MM.1S (cell line): Measurements from ENCODE around the gene REEP1.

Experiments
- DNase-seq: peaks from one replicate; pipeline ENCODE4 v3.0.0-alpha.2; 2015
- H2AFZ ChIP-seq: fragments of 300-600 bp; sonication (generic); 2 replicates; pipeline ENCODE4 v1.6.0; 2016; ENCODE audit warnings: antibody characterized with exemption, low read length
- H3F3A ChIP-seq: fragments of 300-600 bp; sonication (generic); 2 replicates; pipeline ENCODE4 v1.6.1; 2016; ENCODE audit warnings: mild to moderate bottlenecking, antibody characterized with exemption, low read length, moderate library complexity, mixed read lengths; ENCODE audit not compliant: insufficient read depth
- H3K27ac ChIP-seq: fragments of 300-600 bp; sonication (generic); 2 replicates; pipeline ENCODE4 v1.5.1; 2016; ENCODE audit warnings: mild to moderate bottlenecking, low read length
- H3K27me3 ChIP-seq: fragments of 300-600 bp; sonication (generic); replicated peaks from 2 replicates; pipeline ENCODE4 v1.6.0; 2016; ENCODE audit warnings: low read length; ENCODE audit not compliant: insufficient read depth
- H3K36me3 ChIP-seq: fragments of 300-600 bp; sonication (generic); replicated peaks from 2 replicates; pipeline ENCODE4 v1.6.1; 2016; ENCODE audit warnings: mild to moderate bottlenecking, low read length, mixed read lengths; ENCODE audit not compliant: insufficient read depth
- H3K4me1 ChIP-seq: fragments of 300-600 bp; sonication (generic); 2 replicates; pipeline ENCODE4 v1.6.1; 2016; ENCODE audit warnings: low read length, mixed read lengths
- H3K4me2 ChIP-seq: fragments of 300-600 bp; sonication (generic); 2 replicates; pipeline ENCODE4 v1.6.0; 2016; ENCODE audit warnings: low read depth, low read length
- H3K4me3 ChIP-seq: fragments of 300-600 bp; sonication (generic); 2 replicates; pipeline ENCODE4 v1.5.1; 2016; ENCODE audit warnings: low read length, mixed read lengths
- H3K79me2 ChIP-seq: fragments of 300-600 bp; sonication (generic); 2 replicates; pipeline ENCODE4 v1.6.1; 2016; ENCODE audit warnings: mixed run types, low read length, mixed read lengths
- H3K9ac ChIP-seq: fragments of 300-600 bp; sonication (generic); 2 replicates; pipeline ENCODE4 v1.6.1; 2016; ENCODE audit warnings: low read length, mixed read lengths
- H3K9me2 ChIP-seq: fragments of 300-600 bp; sonication (generic); replicated peaks from 2 replicates; pipeline ENCODE4 v1.6.1; 2016; ENCODE audit warnings: mild to moderate bottlenecking, low read length, mixed read lengths; ENCODE audit not compliant: insufficient read depth
- H3K9me3 ChIP-seq: fragments of 300-600 bp; sonication (generic); replicated peaks from 2 replicates; pipeline ENCODE4 v1.6.1; 2016; ENCODE audit warnings: mild to moderate bottlenecking, low read length, mixed read lengths; ENCODE audit not compliant: insufficient read depth
- H4K20me1 ChIP-seq: fragments of 300-600 bp; sonication (generic); 2 replicates; pipeline ENCODE4 v1.6.1; 2016; ENCODE audit warnings: mild to moderate bottlenecking, low read length, moderate library complexity, mixed read lengths; ENCODE audit not compliant: insufficient read depth
- CTCF ChIP-seq: fragments of 300-600 bp; sonication (generic); IDR thresholded peaks from 2 replicates; pipeline ENCODE4 v1.5.1; 2016; ENCODE audit warnings: antibody characterized with exemption, low read length, mixed read lengths
- EZH2 ChIP-seq: fragments of 300-600 bp; sonication (generic); optimal IDR thresholded peaks from 2 replicates; pipeline ENCODE3; 2017; ENCODE audit warnings: low read depth, mild to moderate bottlenecking, antibody characterized with exemption, low read length, mixed read lengths
- EZH2phosphoT487 ChIP-seq: fragments of 300-600 bp; sonication (generic); IDR thresholded peaks from 2 replicates; pipeline ENCODE4 v1.6.1; 2018; ENCODE audit warnings: antibody characterized with exemption, low read length

REEP1 gene

GRCh38 chr2:86333378-86333777, 4.0 kb downstream of the REEP1 start:
- DNase-seq: no peak
- H2AFZ ChIP-seq: no peak overlapping the region
- no peaks in the 10 kb centered on the region for H3K9me3 ChIP-seq
- no peaks in the 10 kb centered on the region for H4K20me1 ChIP-seq
- peaks cover 5% of the 10 kb centered on the region; the same call in 1 of the 2 replicates for H3K4me1 ChIP-seq
- no peaks in the 10 kb centered on the region for H3K36me3 ChIP-seq
- H3K79me2 ChIP-seq: peaks cover 26% of the 10 kb centered on the region
- H3K9me2 ChIP-seq: no peaks in the 10 kb centered on the region
- TF ChIP-seq EZH2phosphoT487 (no peak), EZH2 (no peak), CTCF (no peak)
- no peak overlapping the region for H3K27ac ChIP-seq
- peaks cover 5% of the 10 kb centered on the region; the same call in 1 of the 2 replicates for H3F3A ChIP-seq
- no peak overlapping the region for H3K4me2 ChIP-seq
- H3K9ac ChIP-seq: no peak overlapping the region
- H3K27me3 ChIP-seq: no peaks in the 10 kb centered on the region
- no peak overlapping the region for H3K4me3 ChIP-seq

- H3K4me1 ChIP-seq: peaks cover 5% of the 10 kb centered on the region; the same call in 1 of the 2 replicates
- peaks cover 26% of the 10 kb centered on the region for H3K79me2 ChIP-seq
- no peaks in the 10 kb centered on the region for H3K27me3 ChIP-seq
- no peaks in the 10 kb centered on the region for H4K20me1 ChIP-seq
- H2AFZ ChIP-seq: no peak overlapping the region
- H3K27ac ChIP-seq: no peak overlapping the region
- no peaks in the 10 kb centered on the region for H3K36me3 ChIP-seq
- H3K9ac ChIP-seq: no peak overlapping the region
- no peaks in the 10 kb centered on the region for H3K9me3 ChIP-seq
- H3K4me3 ChIP-seq: no peak overlapping the region
- TF ChIP-seq EZH2phosphoT487: no peak
- no peak for TF ChIP-seq CTCF
- no peak for TF ChIP-seq EZH2
- peaks cover under 1% of the 10 kb centered on the region; the same call in 1 of the 2 replicates for H3F3A ChIP-seq
- no peak for DNase-seq
- no peak overlapping the region for H3K4me2 ChIP-seq
- H3K9me2 ChIP-seq: no peaks in the 10 kb centered on the region
Observed at GRCh38 chr2:86332654-86333053, 4.8 kb downstream of the REEP1 start.

GRCh38 chr2:86331384-86331783, 6.0 kb downstream of the REEP1 start:
- no peak overlapping the region for H3K27ac ChIP-seq
- no peak for TF ChIP-seq EZH2
- no peak for TF ChIP-seq EZH2phosphoT487
- no peak for TF ChIP-seq CTCF
- no peak for DNase-seq
- no peak overlapping the region for H3K4me3 ChIP-seq
- H3K9me3 ChIP-seq: no peaks in the 10 kb centered on the region
- no peak overlapping the region for H3K9ac ChIP-seq
- no peaks in the 10 kb centered on the region for H3K27me3 ChIP-seq
- H3K4me1 ChIP-seq: peaks cover 5% of the 10 kb centered on the region; the same call in 1 of the 2 replicates
- H3K79me2 ChIP-seq: peaks cover 21% of the 10 kb centered on the region
- no peaks in the 10 kb centered on the region for H4K20me1 ChIP-seq
- no peaks in the 10 kb centered on the region for H3K9me2 ChIP-seq
- H3K4me2 ChIP-seq: no peak overlapping the region
- no peaks in the 10 kb centered on the region for H3K36me3 ChIP-seq
- H2AFZ ChIP-seq: no peak overlapping the region
- no peaks in the 10 kb centered on the region for H3F3A ChIP-seq
